C4-2B (cell line): ENCODE measurements around the gene SYT14.

Experiments used
- CTCF ChIP-seq: fragments of 450-650 bp; conservative IDR thresholded peaks from 2 replicates; pipeline ENCODE4 v1.5.1; 2017; ENCODE audit warnings: mild to moderate bottlenecking
- ZFX ChIP-seq: fragments of 450-650 bp; IDR thresholded peaks from 2 replicates; pipeline ENCODE4 v1.6.1; 2017

- TF ChIP-seq CTCF: no peak
- no peak for TF ChIP-seq ZFX
Measured at GRCh38 chr1:210170220-210170619, 232.2 kb downstream of the SYT14 start.
